CD14-positive monocyte (primary cell): ENCODE results near the gene TAS1R3. TPM values are rescaled to one million over a fixed set of nuclear protein-coding genes. Genes with fewer than 3 reads are reported as not detected.

Experiments
- DNase-seq, 3 donors: peaks; one replicate each; pipeline ENCODE4 v3.0.0-alpha.2; 2011 to 2022
- H2AFZ ChIP-seq: 2 replicates; pipeline ENCODE4 v1.6.0; 2012; ENCODE audit warnings: mild to moderate bottlenecking, low read depth, low read length, inconsistent platforms; ENCODE audit not compliant: insufficient read depth, poor library complexity, severe bottlenecking
- H3K27ac ChIP-seq, 2 donors: 1 replicate in 1 of 2; 2 replicates in 1 of 2; pipeline ENCODE4 v1.5.1; 2012 to 2013; ENCODE audit warnings: low read length in 2 of 2, control low read depth in 1 of 2, inconsistent platforms in 1 of 2, low read depth in 1 of 2, mild to moderate bottlenecking in 1 of 2
- H3K27me3 ChIP-seq, 2 donors: one replicate each; pipeline versions ENCODE4 v1.6.0 to v1.6.1; 2011 to 2013; ENCODE audit warnings: low read length in 2 of 2; ENCODE audit not compliant: control insufficient read depth in 2 of 2, insufficient read depth in 2 of 2
- H3K36me3 ChIP-seq, 2 donors: replicated peaks in 1 of 2; 1 replicate in 1 of 2; 2 replicates in 1 of 2; pipeline versions ENCODE4 v1.5.1 to v1.6.1; 2012 to 2013; ENCODE audit warnings: low read length in 2 of 2, control low read depth in 1 of 2, inconsistent platforms in 1 of 2, mild to moderate bottlenecking in 1 of 2; ENCODE audit not compliant: insufficient read depth in 2 of 2, control insufficient read depth in 1 of 2
- H3K4me1 ChIP-seq, 2 donors: 1 replicate in 1 of 2; 2 replicates in 1 of 2; pipeline versions ENCODE4 v1.5.1 to v1.6.1; 2012 to 2013; ENCODE audit warnings: low read length in 2 of 2, control low read depth in 1 of 2, inconsistent platforms in 1 of 2, mild to moderate bottlenecking in 1 of 2, moderate library complexity in 1 of 2; ENCODE audit not compliant: insufficient read depth in 2 of 2, control insufficient read depth in 1 of 2
- H3K4me2 ChIP-seq: replicated peaks from 2 replicates; pipeline ENCODE3; 2012; ENCODE audit warnings: low read length, moderate library complexity, mild to moderate bottlenecking; ENCODE audit not compliant: poor library complexity, severe bottlenecking; ENCODE audit errors: extremely low read depth
- H3K4me3 ChIP-seq, 3 experiments: fragments of 200-600 bp in 1 of 3; sonication (generic) in 1 of 3; replicated peaks in 1 of 3; 1 replicate in 2 of 3; 2 replicates in 1 of 3; pipeline ENCODE4 v1.5.1; 2011 to 2013; ENCODE audit warnings: low read length in 3 of 3, mild to moderate bottlenecking in 3 of 3, control low read depth in 2 of 3, low read depth in 2 of 3, inconsistent platforms in 1 of 3, moderate library complexity in 1 of 3
- H3K79me2 ChIP-seq: 2 replicates; pipeline ENCODE4 v1.6.0; 2012; ENCODE audit warnings: mild to moderate bottlenecking, control low read depth, inconsistent platforms, low read length, moderate library complexity; ENCODE audit not compliant: insufficient read depth
- H3K9ac ChIP-seq: 2 replicates; pipeline ENCODE4 v1.6.0; 2017; ENCODE audit warnings: low read length, mild to moderate bottlenecking; ENCODE audit not compliant: insufficient read depth, poor library complexity, severe bottlenecking
- H3K9me3 ChIP-seq, 2 donors: replicated peaks in 1 of 2; 1 replicate in 1 of 2; 2 replicates in 1 of 2; pipeline versions ENCODE4 v1.5.1 to v1.6.1; 2012 to 2013; ENCODE audit warnings: low read length in 2 of 2, control low read depth in 1 of 2; ENCODE audit not compliant: control insufficient read depth in 1 of 2, insufficient read depth in 1 of 2
- H4K20me1 ChIP-seq: 2 replicates; pipeline ENCODE4 v1.6.0; 2012; ENCODE audit warnings: mild to moderate bottlenecking, low read length, control low read depth, moderate library complexity; ENCODE audit not compliant: insufficient read depth
- H3K27ac Mint-ChIP-seq, 7 donors: one replicate each; pipeline ENCODE4 v1.8.0; 2020; ENCODE audit warnings: mild to moderate bottlenecking in 7 of 7, mixed read lengths in 7 of 7, moderate library complexity in 6 of 7, inconsistent platforms in 2 of 7
- H3K27me3 Mint-ChIP-seq, 3 donors: one replicate each; pipeline ENCODE4 v1.8.0; 2021 to 2022; ENCODE audit warnings: low read depth in 3 of 3, mild to moderate bottlenecking in 3 of 3, mixed read lengths in 3 of 3, moderate library complexity in 3 of 3, inconsistent platforms in 1 of 3
- H3K36me3 Mint-ChIP-seq, 2 donors: one replicate each; pipeline ENCODE4 v1.8.0; 2020; ENCODE audit warnings: mixed read lengths in 2 of 2, inconsistent platforms in 1 of 2, mild to moderate bottlenecking in 1 of 2
- H3K4me1 Mint-ChIP-seq: one replicate; pipeline ENCODE4 v1.8.0; 2020; ENCODE audit warnings: mild to moderate bottlenecking, mixed read lengths
- H3K4me3 Mint-ChIP-seq, 2 donors: one replicate each; pipeline ENCODE4 v1.8.0; 2020; ENCODE audit warnings: mild to moderate bottlenecking in 2 of 2, mixed read lengths in 2 of 2, moderate library complexity in 1 of 2
- H3K9me3 Mint-ChIP-seq, 7 donors: one replicate each; pipeline ENCODE4 v1.8.0; 2020 to 2022; ENCODE audit warnings: mixed read lengths in 7 of 7, mild to moderate bottlenecking in 6 of 7, moderate library complexity in 6 of 7, inconsistent platforms in 2 of 7
- CTCF ChIP-seq: fragments of 200-600 bp; IDR thresholded peaks from one replicate; pipeline ENCODE4 v1.8.0; 2022; ENCODE audit warnings: antibody characterized with exemption, mild to moderate bottlenecking
- WGBS: methylation state at CpG from one replicate; pipeline ENCODE4 v1.1.5; 2013; ENCODE audit warnings: missing lambda C conversion rate; ENCODE audit not compliant: insufficient coverage; 5-methylcytosine and 5-hydroxymethylcytosine counted together
- intact Hi-C, 2 donors: fragments of 100-400 bp; cut with micrococcal nuclease; formaldehyde crosslinking; loops; one replicate each; pipeline versions ENCODE4 v1.15.0 to v1.15.1; 2023
- polyA plus RNA-seq, 3 donors: library from polyadenylated mRNA; depleted of rRNA in 1 of 3; unstranded in 2 of 3; stranded (reverse) in 1 of 3; fragments of 300-500 nt in 2 of 3; fragments of >200 nt in 1 of 3; fragmentation: Illumina TruSeq in 2 of 3; gene quantifications; 1 replicate in 2 of 3; 2 replicates in 1 of 3; pipeline ENCODE4 v1.2.3, GENCODE V29; 2012 to 2021

The TAS1R3 gene
- polyA plus RNA-seq, 3 donors: 0.45 TPM; not detected in 2

- Histone ChIP-seq H3K4me2 (no peak overlapping the region), H3K4me1 (no peaks in the 10 kb centered on the region), H2AFZ (no peak overlapping the region), H3K27ac (no peak overlapping the region), H4K20me1 (no peaks in the 10 kb centered on the region), H3K9ac (no peak overlapping the region), H3K79me2 (no peaks in the 10 kb centered on the region), H3K9me3 (no peaks in the 10 kb centered on the region), H3K4me3 (no peak overlapping the region), H3K36me3 (peaks cover 6 to 8% of the 10 kb centered on the region in 2 donors), H3K27me3 (no peaks in the 10 kb centered on the region)
- no peak for DNase-seq
- no peak for TF ChIP-seq CTCF
- H3K27me3 Mint-ChIP-seq: no peaks in the 10 kb centered on the region
- no peak overlapping the region for H3K27ac Mint-ChIP-seq
- H3K4me1 Mint-ChIP-seq: no peaks in the 10 kb centered on the region
- H3K9me3 Mint-ChIP-seq: peaks cover 0 to 3% (median 0%) of the 10 kb centered on the region in 7 donors
- H3K4me3 Mint-ChIP-seq: no peak overlapping the region
- peaks cover 2 to 13% of the 10 kb centered on the region in 2 donors for H3K36me3 Mint-ChIP-seq
- 95% methylated on average over 36 of the region's 36 CpGs for WGBS
- intact Hi-C loops: no loop called here
These were observed 2.6 kb downstream of the TAS1R3 start for GRCh38 chr1:1333551-1334241.

- Histone ChIP-seq H3K27ac (no peak overlapping the region), H3K9me3 (no peaks in the 10 kb centered on the region), H2AFZ (no peak overlapping the region), H3K4me3 (no peak overlapping the region), H3K27me3 (no peaks in the 10 kb centered on the region), H3K79me2 (no peaks in the 10 kb centered on the region), H3K36me3 (peaks cover 9 to 10% of the 10 kb centered on the region in 2 donors), H3K9ac (no peak overlapping the region), H3K4me1 (no peaks in the 10 kb centered on the region), H4K20me1 (no peaks in the 10 kb centered on the region), H3K4me2 (no peak overlapping the region)
- H3K9me3 Mint-ChIP-seq: peaks cover 0 to 2% (median 0%) of the 10 kb centered on the region in 7 donors
- DNase-seq: no peak
- H3K4me3 Mint-ChIP-seq: no peak overlapping the region
- intact Hi-C loops: no loop called here
- no peaks in the 10 kb centered on the region for H3K27me3 Mint-ChIP-seq
- no peak overlapping the region for H3K27ac Mint-ChIP-seq
- H3K4me1 Mint-ChIP-seq: no peaks in the 10 kb centered on the region
- no peak for TF ChIP-seq CTCF
- 93% methylated on average over 11 of the region's 11 CpGs for WGBS
- peaks cover 7 to 23% of the 10 kb centered on the region in 2 donors for H3K36me3 Mint-ChIP-seq
These were observed 3.8 kb downstream of the TAS1R3 start for GRCh38 chr1:1334835-1335234.
